NCI-H82 treated with DMSO at 0.1 percent for 48 hours (cell line): ENCODE results near the gene PHIP.
"Not testable (repeated sequence)": the region's sequence is repeated elsewhere in the genome, so short reads cannot be mapped to it uniquely, and the experiment has no call there.

Experiments
- DNase-seq: peaks from one replicate; lab custom pipeline; 2025; ENCODE audit not compliant: unreplicated experiment; lab: John Stamatoyannopoulos, UW

The PHIP gene

DNA sequence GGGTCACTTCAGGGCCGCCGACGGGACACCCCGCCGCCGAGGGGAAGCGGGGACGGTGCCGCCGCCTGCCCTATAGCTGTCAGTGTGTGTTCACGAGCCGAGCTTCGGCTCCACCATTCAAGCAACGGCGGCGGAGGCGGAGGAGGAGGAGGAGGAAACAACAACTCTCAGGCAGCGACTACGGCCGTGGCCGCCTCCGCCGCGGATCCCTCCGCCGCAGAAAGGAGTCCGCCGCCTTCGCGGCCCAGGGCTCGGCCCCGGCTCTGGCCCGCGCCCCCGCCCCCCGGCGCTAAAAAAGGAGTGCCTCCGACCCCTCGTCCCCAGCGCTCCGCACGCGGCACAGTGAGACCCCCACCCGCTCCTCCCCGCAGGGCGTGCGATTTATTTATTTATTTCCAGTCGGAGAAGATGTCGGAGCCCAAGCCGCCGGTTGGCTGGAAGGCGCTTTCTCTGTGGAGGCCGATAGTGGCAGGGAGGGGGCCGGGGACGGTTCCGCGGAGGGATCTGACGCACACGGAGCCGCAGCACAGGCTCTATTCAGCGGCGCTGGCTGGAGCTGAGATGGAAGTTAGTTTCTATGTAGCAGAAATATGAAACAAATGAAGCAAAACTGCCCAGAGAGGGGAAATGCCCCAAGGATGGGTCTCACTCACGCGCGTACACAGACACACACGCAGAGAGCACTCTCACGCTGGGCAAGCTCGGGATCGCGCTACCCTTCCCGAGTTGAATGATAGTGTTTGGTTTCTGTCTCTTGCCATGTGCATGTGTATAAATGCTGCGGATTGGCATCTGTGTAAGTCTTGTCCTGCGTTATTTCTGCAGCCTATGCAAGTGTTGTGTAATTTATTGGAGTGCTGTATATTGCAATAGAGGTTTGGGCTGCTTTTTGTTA lies at the start of gene PHIP:
Gene PHIP (minus strand): TSS at position 180 of the 895 bp plus-strand sequence. CDS start 186 bp downstream, outside the sequence.
- DNase-seq = peak; percentile 78

DNA sequence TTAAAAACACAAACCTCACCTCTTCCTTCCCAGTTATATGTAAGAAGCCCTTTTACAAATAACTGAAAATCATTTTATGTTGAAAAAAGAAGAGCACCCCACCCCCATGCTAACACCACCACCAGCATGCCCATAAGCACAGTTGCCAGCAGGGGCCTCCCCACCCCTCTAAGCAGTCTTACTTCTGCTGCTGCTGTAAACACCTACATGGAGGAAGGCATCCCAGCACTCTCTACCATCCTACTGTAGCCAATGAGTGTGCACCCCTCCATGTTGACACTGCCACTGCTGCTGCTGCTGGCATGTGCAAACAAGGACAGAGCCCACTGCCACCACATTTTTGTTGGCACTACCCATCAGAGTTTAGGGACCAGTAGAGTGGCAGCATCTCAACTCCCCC lies 49.6 kb upstream of the PHIP start:
- no peak for DNase-seq

DNA sequence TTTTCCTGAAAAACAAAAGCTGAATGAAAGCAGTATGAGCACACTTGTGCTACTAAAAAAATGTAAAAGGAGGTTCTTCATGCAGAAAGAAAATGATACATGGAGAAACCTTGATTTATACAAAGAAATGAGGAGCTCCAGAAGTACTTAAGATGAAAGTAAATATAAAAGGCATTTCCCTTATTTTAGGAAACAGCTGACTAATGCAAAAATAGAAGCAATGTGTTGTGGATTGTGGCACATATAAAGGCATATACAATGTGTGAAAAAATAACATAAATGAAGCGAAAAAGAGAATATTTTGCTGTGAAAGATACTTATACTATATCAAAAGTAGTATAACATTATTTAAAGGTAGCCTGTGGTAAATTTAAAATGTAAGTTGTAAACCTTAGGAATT lies 41.2 kb upstream of the PHIP start:
- no peak for DNase-seq

DNA sequence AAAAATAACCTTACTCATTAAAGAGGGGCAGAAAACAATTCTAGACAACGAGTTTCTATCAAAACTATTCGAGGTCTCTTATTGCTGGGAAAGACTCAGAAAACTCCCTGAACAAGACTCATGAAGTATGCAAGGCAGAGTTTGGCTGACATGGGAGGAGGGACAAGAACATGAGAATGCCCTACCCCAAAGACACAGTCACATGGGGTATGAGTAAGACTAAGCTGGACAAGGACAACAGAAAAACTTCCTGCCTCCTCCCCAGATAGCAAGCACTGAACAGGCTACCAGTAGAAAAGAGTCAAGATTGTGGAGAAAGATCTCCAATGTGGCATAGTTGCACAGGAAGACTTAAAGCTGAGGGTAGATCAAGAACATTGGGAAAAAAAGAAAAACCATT lies 39.7 kb upstream of the PHIP start:
- no peak for DNase-seq

DNA sequence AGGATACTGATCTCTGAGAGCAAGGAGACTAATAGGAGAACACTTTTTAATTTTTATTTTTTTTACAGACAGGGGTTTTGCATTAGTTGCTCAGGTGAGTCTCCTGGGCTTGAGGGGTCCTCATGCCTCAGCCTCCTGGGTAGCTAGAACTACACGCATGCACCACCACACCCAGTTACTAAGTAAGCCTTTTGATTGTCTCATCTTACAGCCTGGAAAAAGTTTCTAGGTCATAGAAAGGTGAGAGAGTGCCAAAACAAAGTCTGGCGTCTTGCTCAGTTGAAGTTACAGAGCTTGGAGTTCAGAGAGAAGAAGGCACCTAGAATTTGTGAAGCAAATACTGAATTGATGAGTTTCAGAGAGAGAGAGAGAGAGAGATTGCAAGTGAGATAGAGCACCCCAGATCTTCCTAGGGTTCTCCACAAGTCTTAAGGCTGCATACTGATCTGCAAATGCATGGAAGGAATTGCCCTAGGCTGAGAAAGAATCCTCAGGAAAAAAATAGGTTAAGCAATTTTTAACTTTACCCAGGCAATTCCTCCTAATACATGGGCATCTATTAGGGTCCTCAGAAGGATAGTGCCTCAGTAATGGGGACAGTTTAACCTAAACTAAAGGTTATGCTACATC lies 37.6 kb upstream of the PHIP start:
- DNase-seq = no peak

DNA sequence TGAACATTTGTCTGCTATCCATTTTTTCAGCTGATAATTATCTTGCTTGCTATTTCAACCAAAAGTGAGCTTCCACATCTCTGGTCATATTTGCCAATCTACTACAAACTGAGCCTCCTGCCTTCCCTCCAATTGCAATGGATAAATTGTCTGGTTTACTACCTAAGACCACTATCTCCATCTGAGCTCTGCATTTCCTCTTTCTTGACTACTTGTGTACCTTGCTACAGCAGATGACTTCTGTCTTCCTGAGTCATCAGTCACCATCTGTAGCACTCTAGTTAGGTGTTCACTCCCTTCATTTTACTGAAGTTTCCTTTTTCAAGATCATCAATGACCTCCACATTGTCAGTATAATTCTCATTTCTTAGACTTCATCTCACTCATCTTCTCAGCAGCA lies 33.5 kb upstream of the PHIP start:
- no peak for DNase-seq

DNA sequence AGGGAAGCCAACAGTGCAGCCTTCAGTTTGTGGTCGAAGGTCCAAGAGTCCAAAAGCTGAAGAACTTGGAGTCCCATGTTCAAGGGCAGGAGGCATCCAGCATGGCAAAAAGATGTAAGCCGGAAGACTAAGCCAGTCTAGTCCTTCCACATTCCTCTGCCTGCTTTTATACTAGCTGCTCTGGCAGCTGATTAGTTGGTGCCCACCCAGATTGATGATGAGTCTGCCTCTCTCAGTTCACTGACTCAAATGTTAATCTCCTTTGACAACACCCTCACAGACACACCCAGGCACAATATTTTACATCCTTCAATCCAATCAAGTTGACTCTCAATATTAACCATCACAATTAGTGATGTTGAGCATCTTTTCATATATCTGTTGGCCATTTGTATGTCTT lies 23.1 kb upstream of the PHIP start:
- no peak for DNase-seq

DNA sequence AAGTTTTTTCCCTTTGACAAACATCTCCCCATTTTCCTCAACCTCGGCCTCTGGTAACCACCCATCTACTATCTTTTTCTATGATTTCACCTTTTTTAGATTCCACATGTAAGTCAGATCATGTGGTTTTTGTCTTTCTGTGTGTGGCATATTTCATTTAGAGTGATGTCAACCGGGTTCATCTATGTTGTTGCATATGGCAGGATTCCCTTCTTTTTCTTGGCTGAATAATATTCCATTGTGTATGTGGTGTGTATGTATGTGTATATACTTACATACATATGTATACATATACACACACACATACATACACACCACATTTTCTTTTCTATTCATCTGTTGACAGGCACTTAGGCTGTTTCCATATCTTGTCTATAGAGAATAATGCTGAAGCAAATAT lies 22.2 kb upstream of the PHIP start:
- DNase-seq = no peak

DNA sequence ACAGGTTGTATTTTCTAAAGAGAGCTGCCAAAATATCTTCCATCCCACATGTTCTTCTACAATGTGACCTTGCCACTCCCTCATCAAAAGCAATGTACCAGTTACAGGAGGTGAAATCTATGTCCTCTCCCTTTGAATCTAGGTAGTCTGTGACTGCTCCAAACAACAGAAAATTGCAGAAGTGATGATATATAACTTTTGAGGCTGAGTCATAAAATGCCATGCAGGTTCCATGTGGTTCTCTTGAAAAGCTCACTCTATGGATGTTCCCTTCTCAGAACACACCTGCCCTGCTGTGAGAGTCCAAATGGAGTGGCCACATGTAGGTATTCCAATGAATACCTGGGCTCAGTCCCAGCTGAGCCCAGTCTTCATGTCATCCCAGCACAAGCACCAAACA lies 16.9 kb upstream of the PHIP start:
- no peak for DNase-seq

DNA sequence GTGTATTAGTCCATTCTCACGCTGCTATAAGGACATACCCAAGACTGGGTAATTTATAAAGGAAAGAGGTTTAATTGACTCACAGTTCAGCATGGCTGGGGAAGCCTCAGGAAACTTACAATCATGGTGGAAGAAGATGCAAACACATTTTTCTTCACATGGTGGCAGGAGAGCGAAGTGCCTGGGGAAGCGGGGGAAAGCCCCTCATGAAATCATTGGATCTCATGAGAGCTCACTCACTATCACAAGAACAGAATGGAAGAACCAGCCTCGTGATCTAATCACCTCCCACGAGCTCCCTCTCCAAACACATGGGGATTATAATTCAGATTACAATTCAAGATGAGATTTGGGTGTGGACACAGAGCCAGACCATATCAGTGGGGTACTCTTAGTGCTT lies 13.7 kb upstream of the PHIP start:
- not testable (repeated sequence) for DNase-seq

DNA sequence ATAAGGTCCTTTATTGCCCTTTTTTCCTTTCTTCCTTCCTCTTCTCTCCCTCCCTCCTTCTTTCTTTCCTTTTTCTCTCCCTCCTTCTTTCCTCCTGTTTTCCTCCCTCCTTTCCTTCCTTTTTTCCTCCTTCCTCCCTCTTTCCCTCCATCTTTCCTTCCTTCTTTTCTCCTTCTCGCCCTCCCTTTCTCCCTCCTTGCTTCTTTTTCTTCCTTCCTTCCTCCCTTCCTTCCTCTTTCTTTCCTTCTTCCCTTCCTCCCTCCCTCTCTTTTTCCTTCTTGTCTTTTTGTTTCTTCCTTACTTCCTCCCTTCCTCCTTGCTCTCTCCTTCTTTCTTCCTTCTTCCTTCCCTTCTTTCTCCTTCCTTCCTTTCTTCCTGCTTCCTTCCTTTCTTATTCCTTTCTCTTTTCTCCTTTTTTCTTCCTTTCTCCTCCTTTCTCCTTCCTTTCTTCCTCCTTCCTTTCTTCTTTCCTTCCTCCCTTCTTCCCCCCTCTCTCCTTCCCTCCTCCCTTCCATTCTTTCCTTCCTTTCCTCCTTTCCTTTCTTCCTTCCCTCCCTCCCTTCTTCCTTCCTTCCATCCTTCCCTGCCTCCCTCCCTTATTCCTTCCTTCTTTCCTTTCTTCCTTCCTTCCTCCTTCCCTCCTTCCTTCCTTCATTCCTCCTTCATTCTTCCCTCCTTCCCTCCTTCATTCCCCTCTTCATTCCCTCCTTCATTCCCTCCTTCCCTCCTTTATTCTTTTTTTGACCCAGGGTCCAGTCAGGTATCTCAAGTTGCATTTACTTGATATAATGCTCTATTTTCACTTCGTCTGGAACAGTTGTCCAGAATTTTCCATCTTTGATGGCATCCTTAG lies 11.7 kb upstream of the PHIP start:
- no peak for DNase-seq

DNA sequence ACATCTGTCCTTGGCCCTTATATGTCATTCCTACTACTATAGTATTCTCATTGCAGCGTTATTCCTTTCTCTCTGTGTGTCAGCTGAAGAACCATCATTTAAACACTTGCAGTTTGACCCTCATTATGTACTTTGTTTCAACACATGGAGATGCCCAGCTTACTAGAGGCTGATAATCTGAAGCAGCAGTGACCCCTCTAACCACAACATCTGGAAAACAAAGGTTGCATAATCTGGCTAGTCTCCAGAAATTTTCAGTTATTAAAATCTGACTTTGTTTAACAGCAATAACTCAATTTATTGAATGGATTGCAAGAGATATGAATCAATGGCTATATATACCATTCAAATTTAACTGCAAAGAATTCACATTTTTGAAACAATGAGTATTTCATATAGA lies 6.6 kb upstream of the PHIP start:
- DNase-seq = no peak

DNA sequence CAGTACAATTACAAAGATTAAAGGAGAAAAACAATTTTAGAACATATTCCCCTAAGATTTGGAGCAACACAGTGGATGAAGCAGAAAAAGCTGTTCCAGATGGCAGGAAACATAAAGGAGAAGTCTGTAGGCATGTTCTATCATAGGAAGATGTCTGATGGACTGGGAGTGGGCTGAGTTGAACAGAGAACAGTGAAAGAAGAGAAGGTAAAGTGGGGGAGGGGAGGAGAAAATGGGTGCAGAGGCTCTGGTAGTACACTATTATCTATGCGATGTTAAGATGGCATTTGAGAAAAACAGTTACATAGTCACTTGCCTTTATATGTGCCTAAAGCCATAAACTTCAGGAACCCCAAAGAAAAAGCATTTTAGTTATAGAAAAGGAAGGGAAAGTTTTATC lies 4.2 kb upstream of the PHIP start:
- no peak for DNase-seq

DNA sequence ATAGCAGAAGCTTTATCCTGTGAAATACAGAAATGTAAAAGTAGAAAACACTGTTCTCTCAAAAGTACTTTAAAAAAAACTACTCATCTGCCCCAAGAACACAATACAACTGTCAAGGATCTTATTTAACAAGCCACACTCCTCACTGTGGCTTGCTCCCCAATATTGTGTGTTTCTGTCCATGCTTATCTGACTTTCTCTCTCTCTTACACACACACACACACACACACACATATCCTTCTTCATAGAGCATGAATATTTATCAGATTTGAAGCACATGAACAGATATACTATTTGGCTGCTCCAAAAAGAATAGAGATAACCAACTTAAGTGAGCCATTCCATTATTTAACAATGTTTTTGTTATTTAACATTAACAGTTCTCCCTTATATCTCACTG lies 3.6 kb upstream of the PHIP start:
- DNase-seq = no peak

DNA sequence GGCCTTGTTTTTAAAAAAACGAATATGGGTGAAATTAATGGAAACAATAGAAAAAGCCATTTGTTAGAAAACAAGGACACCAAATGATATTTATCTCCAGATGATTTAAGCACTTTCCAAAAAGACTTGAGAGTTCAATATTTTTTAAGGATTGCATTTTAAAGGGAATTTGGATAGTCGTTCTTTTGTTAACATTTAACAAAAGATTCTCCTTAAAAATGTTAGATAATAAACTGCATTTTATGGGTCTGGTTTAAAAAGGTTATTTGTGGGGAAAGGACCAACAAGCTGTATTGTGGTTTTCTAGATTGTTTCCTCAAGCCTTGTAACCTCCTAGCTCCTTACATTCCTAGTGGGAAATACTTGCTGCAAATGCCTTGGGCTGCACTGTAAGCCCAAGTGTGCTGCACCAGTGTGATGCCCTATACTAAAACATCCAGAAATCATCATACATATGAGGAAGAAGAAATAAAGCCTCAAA lies 1.5 kb upstream of the PHIP start:
- DNase-seq = no peak

DNA sequence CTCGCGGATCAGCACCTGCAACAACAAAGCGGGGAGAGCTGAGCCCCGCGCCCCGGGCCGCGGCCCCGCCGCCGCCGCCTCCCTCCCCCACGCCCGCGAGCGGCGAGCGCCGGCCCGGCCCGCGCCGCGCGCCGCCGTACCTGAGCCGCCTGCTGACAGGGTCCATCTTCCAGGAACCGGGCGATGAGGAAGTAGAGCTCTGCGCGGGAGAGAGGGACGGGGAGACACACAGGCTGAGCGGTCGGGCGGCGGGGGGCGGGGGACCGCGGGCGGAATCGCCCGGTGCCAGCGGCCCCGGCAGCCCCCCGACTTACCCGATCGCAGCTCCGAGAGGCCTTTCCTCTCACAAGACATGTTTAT lies 359 bp downstream of the PHIP start:
- no peak for DNase-seq

DNA sequence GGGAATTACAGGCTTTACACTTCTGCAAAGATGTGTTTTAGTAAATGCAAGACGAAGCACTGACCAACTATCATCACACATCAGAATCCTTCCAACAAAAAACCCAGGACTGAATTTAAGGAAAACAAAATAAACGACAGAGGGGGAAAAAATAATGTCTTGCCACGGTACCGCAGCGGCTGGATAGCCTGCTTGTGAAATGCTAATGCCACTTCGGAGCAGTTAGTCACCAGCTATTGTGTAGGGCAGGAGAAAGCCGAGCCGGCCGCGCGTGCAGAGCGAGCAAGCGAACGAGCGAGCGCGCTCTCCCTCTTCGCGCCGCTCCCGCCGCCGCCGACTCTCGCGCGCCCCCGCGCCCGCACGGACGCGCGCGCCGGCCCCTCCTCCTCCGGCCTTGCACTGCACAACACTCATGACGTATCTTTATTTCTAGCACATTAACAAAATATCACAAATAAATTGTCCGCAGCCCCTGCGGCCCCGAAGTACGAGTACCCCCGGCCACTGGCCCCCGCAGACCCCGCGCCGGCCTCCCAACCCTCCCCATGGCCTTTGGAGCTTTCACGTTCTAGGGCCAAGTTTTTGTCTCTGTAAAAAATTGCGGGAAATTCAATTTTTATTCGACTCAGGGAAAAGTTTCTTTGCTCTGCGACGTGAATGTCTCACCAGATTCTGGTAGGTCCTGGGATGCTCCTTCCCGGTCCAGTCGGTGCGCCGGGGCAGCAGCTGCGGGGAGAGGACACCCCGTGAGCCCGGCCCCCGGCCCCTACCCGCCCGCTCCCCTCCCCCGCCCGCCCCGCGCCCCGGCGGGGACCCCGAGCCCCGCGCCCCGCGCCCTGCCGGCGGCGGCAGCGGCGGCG lies 1.0 kb downstream of the PHIP start:
- peak; percentile 64 for DNase-seq

DNA sequence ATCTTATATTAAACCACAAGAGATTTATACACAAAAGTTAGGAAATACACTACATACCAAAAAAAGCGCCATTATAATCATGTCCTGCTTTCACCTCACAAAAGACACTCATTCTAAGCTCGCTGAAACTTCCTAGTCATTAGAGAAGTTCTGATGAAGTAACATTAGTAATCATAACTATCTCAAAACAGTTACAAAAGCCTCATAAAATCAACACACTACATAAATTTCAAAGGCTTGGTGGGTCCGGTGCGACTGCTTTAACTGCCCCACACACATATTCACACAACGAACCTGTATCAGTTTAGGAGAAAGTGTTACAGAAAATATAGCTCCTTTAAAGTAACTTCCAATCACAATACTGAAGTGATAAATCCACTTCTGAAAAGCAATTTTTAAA lies 1.9 kb downstream of the PHIP start:
- DNase-seq = no peak

DNA sequence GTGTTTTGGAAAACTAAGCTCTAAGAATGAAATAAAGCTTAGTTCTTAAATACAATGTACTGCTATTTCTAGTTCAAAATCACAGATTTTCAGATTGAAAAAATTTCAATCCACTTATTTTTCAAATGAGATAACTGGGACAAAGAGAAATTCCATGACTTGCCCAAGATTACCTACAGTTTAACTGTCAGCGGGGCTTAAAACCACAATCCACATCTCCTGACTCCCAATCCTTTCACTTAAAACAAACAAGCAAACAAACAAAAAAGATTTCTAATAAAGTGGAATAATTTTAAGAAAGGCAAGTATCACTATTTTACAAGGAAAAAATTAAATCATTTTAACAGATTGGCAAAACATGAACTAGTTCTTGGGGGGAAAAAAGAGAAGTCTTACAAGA lies 4.2 kb downstream of the PHIP start:
- no peak for DNase-seq

DNA sequence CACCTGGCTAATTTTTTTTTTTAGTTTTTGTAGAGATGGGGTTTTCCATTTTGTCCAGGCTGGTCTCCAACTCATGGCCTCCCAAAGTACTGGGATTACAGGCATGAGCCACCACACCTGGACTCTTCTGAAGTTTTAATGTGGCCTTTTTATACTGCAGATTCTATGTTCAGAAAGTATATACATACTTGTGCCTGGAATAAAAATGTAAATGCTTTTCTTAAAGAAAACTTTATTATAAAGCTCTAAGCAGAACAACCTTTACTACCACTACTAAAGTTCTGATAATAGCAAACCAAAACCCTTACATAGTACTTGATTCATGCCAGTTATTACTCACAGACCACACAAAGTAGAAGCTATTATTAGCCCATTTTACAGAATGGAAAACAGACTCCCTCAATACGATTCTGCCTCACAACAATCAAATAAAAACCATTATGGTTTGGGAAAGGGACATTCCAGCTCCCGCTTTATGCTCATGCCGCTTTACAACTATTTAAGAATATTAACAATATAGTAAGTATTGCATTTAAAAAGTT lies 5.3 kb downstream of the PHIP start:
- DNase-seq = no peak
